ENCODE data around the gene SNAP23.

DNA sequence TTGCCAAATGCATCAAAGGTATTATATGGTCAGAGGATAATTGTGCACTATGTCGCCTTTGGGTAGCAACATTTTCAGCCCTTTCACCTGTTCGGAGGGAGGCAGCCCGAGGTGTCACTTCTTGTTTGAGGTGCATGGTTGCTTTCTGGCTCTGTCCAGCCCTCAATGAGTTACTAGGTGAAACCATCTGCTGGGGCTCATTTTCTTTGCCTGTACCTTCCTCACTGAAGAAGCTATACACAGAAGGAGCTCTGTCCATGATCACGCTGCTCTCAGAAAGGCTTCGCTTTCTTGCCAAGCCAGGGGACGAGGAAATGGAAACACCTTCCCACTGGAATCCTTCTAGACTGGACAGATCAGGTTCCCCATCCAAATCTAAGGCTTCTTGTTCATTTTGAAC, 47.2 kb upstream of the SNAP23 start:
- TF ChIP-seq, protein P1, sequence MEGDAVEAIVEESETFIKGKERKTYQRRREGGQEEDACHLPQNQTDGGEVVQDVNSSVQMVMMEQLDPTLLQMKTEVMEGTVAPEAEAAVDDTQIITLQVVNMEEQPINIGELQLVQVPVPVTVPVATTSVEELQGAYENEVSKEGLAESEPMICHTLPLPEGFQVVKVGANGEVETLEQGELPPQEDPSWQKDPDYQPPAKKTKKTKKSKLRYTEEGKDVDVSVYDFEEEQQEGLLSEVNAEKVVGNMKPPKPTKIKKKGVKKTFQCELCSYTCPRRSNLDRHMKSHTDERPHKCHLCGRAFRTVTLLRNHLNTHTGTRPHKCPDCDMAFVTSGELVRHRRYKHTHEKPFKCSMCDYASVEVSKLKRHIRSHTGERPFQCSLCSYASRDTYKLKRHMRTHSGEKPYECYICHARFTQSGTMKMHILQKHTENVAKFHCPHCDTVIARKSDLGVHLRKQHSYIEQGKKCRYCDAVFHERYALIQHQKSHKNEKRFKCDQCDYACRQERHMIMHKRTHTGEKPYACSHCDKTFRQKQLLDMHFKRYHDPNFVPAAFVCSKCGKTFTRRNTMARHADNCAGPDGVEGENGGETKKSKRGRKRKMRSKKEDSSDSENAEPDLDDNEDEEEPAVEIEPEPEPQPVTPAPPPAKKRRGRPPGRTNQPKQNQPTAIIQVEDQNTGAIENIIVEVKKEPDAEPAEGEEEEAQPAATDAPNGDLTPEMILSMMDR (IDR thresholded peaks at IDR 0.05), result no peak
- TF ChIP-seq POLR2A (IDR thresholded peaks at IDR 0.05) (no peak), EP300 (IDR thresholded peaks at IDR 0.05; ENCODE audit: low read depth) (no peak)

All from transverse colon (tissue), 3 donors.